ENCODE data around the gene VWC2L.

Gene VWC2L

GRCh38 chr2:214471382-214471781 lies 60.5 kb downstream of the VWC2L start:
- DNase-seq, result no peak

- DNase-seq, result no peak
Observed at GRCh38 chr2:214471990-214472389, 61.1 kb downstream of the VWC2L start.

- DNase-seq, result no peak
Observed at GRCh38 chr2:214477305-214477704, 66.5 kb downstream of the VWC2L start.

- DNase-seq, result no peak
Observed at GRCh38 chr2:214481204-214481603, 70.3 kb downstream of the VWC2L start.

DNA sequence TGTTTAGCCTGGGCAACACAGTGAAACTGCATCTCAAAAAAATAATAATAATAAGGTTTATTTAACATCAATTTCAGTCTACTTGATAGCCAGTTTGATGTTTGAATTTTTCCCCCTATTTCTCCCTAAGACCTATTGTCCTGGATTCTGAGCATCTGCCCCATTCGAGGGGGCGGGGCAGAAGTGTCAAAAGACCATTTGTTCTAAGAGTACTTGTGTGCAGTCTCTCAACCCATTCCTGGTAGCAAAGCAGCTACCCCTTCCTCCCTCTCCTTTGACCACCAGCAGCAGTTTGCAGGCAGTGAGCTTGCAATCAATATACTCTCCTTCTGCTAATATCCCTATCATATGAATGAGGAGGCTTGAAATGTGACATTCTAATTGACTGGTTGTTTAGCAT lies 71.9 kb downstream of the VWC2L start:
- DNase-seq, result no peak

- no peak for DNase-seq
Observed at GRCh38 chr2:214484239-214484638, 73.4 kb downstream of the VWC2L start.

DNA sequence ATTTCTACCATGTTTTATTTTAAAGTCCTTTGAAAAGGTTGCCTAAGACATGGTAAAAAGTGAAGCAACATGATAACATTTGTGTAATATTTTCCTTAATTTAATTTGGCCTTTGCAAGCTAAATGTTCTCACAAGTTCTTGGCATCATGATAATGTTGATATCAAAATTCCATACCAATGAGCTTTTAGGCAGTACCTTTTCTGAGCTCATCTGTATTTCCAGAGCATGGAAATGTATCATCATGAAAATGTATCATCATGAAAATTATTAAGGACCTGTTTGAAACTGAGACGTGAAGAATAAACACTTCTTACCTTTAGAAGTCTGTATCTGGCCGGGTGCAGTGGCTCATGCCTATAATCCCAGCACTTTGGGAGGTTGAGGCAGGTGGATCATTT lies 73.8 kb downstream of the VWC2L start:
- no peak for DNase-seq

DNA sequence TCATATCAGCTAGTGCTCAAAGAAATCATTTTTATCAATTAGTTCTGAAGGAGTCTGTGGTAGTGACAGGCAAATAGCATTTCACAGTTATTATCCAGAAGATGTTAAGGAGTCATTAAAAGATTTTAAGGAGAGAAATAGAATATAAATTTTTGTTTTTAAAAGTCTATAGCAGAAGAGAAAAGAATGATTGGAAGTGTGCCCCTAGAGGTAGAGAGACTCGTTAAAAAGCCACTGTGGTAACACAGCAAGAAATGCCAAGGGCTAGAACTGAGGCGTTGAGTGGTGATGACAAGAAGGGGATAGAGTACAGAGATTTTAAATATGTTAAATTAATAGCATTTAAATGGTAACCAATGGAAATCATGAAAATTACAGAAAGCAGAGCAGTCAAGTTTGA lies 78.3 kb downstream of the VWC2L start:
- no peak for DNase-seq

DNA sequence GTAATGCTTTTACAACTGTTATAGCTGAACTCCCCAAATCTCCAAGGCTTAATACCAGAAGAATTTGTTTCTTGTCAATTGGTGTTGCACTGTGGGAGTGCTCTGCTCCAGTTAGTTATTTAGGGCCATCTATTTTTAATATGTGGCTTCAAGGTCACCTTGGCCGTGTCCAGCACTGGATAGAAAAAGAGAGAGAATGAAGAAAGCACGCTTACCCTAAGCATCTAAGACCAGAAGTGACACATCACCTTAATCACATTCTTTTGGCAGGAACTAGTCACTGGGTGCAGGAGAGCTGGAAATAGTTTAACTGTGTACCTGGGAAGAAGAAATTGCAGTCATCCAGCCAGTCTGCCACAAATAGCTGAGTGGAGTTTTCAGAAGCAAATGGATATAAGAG lies 78.8 kb downstream of the VWC2L start:
- DNase-seq, result no peak

DNA sequence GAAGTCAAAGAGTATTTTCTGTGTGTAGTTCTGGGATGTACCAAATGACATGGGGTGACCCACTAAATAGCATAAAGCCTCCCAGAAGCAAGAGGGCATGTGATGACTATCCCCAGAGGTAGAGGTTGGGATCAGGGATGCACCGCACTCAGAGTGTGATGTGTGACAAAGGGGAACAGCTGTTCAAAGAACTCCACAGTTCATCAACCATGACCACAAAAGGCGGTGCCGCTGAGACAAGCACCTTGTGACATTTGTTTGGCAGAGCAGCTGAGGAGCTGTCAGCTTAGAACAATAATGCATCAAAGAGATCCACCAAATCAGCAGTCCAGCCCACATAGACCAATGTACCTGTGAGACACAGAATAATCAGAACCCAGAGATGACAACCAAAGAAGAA lies 81.3 kb downstream of the VWC2L start:
- DNase-seq, result no peak

- DNase-seq, result no peak
Observed at GRCh38 chr2:214492608-214493007, 81.8 kb downstream of the VWC2L start.

DNA sequence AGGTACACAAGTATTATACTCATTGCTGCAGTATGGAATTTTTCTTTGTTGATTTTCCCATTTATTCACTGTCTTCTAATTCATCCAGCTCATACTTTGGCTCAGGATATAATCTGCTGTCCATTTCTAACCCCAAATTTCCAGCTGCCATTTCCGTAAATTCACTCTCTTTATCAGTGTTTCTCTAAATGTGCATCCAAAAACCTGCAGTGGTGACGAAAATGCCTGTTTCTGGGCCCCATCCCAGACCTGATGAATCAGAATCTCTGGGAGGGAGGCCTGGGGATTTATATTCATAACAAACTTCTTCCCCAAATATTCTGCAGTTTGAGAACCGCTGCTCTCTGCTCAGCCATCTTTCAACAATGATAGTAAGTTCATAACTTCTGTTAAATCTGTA lies 86.6 kb downstream of the VWC2L start:
- no peak for DNase-seq

- no peak for DNase-seq
Observed at GRCh38 chr2:214503568-214503967, 92.7 kb downstream of the VWC2L start.

- no peak for DNase-seq
Observed at GRCh38 chr2:214504599-214505376, 93.9 kb downstream of the VWC2L start.

- no peak for DNase-seq
Observed at GRCh38 chr2:214507032-214507431, 96.2 kb downstream of the VWC2L start.

DNA sequence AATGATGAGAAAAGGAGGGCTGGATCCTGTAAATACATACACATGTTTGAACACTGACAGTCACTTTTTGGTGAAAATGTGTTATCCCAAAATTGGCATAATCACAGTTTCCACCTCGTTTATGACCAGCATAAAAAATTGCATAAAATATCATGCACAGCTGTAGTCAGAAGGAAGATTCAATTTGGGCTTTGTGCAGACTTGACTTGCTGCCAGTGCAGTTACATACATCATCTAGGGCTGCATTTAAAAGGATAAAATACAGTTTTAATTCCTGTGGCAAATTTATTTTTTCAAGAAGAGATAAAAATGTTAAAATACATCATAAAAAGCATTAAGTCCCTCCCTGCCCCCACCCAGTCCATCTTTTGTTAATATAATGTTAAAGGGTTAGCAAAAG lies 103.8 kb downstream of the VWC2L start:
- DNase-seq, result no peak

- no peak for DNase-seq
Observed at GRCh38 chr2:214515111-214515510, 104.3 kb downstream of the VWC2L start.

DNA sequence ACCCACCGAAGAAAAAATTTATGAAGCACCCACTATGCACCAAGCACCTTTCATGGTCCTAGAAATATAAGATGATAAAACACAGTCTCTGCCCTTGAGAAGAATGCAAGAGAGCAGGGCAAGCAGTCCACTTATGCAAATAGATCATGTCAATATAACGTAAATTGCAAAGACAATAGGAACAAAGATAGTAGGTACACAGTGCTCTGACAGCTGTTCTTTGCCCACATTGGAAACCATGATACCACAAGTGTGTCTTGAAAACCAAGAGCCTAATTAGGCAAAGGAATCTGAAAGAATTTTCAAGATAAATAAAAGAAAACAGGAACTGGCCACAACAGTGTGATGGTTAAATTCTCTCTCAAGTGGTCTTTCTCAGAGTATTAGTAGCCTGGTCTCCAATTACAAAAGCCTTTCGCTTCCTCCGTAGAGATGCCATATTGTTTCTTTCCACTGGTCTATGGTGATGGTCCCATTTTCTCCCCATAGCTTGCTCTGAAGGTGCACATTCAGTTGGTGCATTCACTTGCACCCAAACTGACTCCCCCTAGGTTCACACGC lies 108.5 kb downstream of the VWC2L start:
- DNase-seq, result no peak

DNA sequence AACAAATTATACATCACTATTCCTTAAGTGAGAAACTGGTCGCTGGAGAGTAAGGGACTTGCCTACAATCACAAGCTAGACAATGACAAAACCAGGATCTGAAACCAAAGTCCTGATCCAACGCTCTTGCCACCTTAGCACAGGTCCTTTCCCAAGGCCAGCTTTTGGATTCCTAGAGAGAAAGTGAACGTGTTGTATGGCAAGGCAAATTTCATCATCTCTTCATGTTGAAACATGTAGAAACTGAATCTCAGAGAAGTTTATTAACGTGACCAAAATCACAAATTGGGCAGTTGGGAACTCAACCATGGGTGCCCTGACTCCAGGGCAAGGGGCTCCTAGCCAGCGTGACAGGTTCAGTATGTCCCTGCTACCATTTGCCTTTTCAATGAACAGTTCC lies 118.2 kb downstream of the VWC2L start:
- DNase-seq, result no peak

- DNase-seq, result no peak
Observed at GRCh38 chr2:214529514-214529913, 118.7 kb downstream of the VWC2L start.

DNA sequence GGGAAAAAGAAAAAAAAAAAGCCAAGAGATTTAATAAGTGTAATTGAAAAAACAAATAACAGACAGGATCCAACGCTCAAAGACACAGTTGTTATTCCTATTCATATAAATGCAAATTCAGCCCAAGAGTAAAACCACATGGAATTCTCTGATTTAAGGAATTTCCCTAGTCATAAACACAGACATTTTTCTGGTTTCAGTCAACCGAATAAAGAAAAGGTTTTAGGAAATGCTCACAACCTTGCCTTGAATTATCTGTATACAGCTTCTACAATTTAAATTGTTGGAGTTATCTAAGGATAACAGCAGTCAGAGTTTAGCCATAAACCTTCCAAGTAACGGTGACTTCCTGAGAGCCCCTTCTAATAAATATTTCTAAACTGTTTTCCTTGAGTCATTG lies 122.7 kb downstream of the VWC2L start:
- no peak for DNase-seq

DNA sequence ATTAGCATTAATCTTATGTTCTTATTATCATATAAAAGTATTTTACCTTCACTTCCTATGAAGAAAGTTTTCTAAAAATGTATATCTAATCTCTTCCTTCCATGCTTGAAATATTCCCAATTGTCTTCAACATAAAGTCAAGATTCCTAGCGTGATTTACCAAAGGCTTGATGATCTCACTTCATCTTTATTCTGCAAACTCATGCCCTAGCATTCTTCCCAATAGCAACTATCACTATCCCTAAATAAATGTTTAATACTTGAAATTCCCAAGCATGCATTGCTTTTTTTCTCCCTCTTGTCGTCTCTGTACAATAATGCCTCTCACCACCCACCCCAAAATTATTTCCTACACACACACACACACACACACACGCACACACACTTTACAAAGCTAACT lies 125.8 kb downstream of the VWC2L start:
- DNase-seq, result no peak

- DNase-seq, result no peak
Observed at GRCh38 chr2:214537929-214538328, 127.1 kb downstream of the VWC2L start.

DNA sequence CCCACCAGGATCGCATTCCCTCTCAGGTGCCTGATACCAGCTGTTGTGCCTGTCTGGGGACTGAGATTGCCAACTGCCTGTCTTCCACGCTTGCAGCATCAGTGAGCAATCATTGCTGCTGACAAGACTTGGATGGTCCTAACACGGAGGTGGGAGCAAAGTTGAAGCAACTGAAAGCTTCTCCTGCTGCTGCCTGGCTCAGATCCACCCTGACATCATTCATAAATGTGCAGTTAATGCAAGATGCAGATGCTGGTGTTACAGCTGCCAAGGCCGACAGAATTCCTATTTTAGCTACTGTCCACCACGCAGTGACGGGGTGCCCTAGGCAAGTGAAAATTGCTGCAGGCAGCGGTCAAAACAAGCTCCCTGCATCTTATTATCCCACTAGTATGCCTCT lies 131.4 kb downstream of the VWC2L start:
- DNase-seq, result no peak

GRCh38 chr2:214542866-214543265 lies 132.0 kb downstream of the VWC2L start:
- no peak for DNase-seq
